Upper lobe of left lung (tissue), 4 donors: ENCODE data around the gene DSPP.

Experiments used
- CTCF ChIP-seq, 6 experiments: fragments of 450-650 bp in 4 of 6; fragments of 200-600 bp in 2 of 6; sonication (generic) in 2 of 6; IDR thresholded peaks; one replicate each; pipeline ENCODE4 v1.5.1; 2016 to 2019; ENCODE audit warnings: antibody characterized with exemption in 6 of 6
- POLR2A ChIP-seq, 4 donors: fragments of 450-650 bp; IDR thresholded peaks; one replicate each; pipeline ENCODE4 v1.5.1; 2016 to 2017; ENCODE audit warnings: antibody characterized with exemption in 4 of 4, mild to moderate bottlenecking in 2 of 4
- POLR2AphosphoS5 ChIP-seq, 2 donors: sonication (generic); formaldehyde crosslinking; IDR thresholded peaks; one replicate each; pipeline ENCODE4 v1.5.1; 2017; ENCODE audit warnings: antibody characterized with exemption in 2 of 2

DNA sequence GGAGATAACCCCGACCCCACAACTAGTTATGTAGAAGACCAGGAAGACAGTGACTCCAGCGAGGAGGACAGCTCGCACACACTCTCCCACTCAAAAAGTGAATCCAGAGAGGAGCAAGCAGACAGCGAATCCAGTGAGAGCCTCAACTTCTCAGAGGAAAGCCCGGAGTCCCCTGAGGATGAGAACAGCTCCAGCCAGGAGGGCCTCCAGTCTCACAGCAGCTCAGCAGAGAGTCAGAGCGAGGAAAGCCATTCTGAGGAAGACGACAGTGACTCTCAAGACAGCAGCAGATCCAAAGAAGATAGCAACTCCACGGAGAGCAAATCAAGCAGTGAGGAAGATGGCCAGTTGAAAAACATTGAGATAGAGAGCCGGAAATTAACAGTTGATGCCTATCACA lies 54.5 kb downstream of the DSPP start:
- TF ChIP-seq CTCF (IDR thresholded peaks at IDR 0.05) (no peak), POLR2AphosphoS5 (IDR thresholded peaks at IDR 0.05) (no peak), POLR2A (IDR thresholded peaks at IDR 0.05) (no peak)
